Calu3 (cell line): ENCODE results near the gene ARSK. TPM values are rescaled to one million over a fixed set of nuclear protein-coding genes. Genes with fewer than 3 reads are reported as not detected.
A peak's percentile ranks its signal among the peaks of the same experiment; 100 is the strongest.

Experiments used
- BruUV-seq: library from RNA; stranded (reverse); fragments of 400-500 nt; replicated peaks from 2 replicates; lab custom pipeline; 2021; lab: Mats Ljungman, UMichigan
- CTCF ChIA-PET: fragments of 300-600 bp; sonication (Branson Sonifier 250); formaldehyde crosslinking; loops from one replicate; lab custom pipeline; 2022; ENCODE audit warnings: antibody characterized with exemption; lab: Charles Lee
- DNase-seq: peaks from one replicate; pipeline ENCODE4 v3.0.0; 2022
- H3K27ac Mint-ChIP-seq: one replicate; pipeline ENCODE4 v1.8.0; 2022; ENCODE audit warnings: mixed read lengths; ENCODE audit not compliant: unreplicated experiment
- H3K27me3 Mint-ChIP-seq: one replicate; pipeline ENCODE4 v1.8.0; 2022; ENCODE audit warnings: mixed read lengths; ENCODE audit not compliant: unreplicated experiment
- H3K36me3 Mint-ChIP-seq: one replicate; pipeline ENCODE4 v1.8.0; 2022; ENCODE audit warnings: mild to moderate bottlenecking, moderate library complexity, mixed read lengths; ENCODE audit not compliant: insufficient read depth, unreplicated experiment
- H3K4me1 Mint-ChIP-seq: one replicate; pipeline ENCODE4 v1.8.0; 2022; ENCODE audit warnings: mild to moderate bottlenecking, low read depth, mixed read lengths; ENCODE audit not compliant: unreplicated experiment
- H3K4me3 Mint-ChIP-seq: one replicate; pipeline ENCODE4 v1.8.0; 2022; ENCODE audit warnings: mild to moderate bottlenecking, low read depth, moderate library complexity, mixed read lengths; ENCODE audit not compliant: unreplicated experiment
- H3K9me3 Mint-ChIP-seq: one replicate; pipeline ENCODE4 v1.8.0; 2022; ENCODE audit warnings: low read depth, mixed read lengths; ENCODE audit not compliant: unreplicated experiment
- intact Hi-C: fragments of 100-400 bp; cut with micrococcal nuclease; formaldehyde crosslinking; loops from one replicate; pipeline ENCODE4 v1.10.0; 2022; ENCODE audit not compliant: unreplicated experiment
- total RNA-seq: library from RNA; stranded (reverse); gene quantifications from 2 replicates; pipeline ENCODE4 v1.2.3, GENCODE V29; 2022
- TF ChIP-seq, protein P1 (sequence below): fragments of 200-600 bp; IDR thresholded peaks from one replicate; pipeline ENCODE4 v1.8.0; 2022; ENCODE audit warnings: antibody characterized with exemption; ENCODE audit not compliant: unreplicated experiment

ARSK gene
- total RNA-seq, 1 experiment from 2014 or later, result 6.6 TPM

DNA sequence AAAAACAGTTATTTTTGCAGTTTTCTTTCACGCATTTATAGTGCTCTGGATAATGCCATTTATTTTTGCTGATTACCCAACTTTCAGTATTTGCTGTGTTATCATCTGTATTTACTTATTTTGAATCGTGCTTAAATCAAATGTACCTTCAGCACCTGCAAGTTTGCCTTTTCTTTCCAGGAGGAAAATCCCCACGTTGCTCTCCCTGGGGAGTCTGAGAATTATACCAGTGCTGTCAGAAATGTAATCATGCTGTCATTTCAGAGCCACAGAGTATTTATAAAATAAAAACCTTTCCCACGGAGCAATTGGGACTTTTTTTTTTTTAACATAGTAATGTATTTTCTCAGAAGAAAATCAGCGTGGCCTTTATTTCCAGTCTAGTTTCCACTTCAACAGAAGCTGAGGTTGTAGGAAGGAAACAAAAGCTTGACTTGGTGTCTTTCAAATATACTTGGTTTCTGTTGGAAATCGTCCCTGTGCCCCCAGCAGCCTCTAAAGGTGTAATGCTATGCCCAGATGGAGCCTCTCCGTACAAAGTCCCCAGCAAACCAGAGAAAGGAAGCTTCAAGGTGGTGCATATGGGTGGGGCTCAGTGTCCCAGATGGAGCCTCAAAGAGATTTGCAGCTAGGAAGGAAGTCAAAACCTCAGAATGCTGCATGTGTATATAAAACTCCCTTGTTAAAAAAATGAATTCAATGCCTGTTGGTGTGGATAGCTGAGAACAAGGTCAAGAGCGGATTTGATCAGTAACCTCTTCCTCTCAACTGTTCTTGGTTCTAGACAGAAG is 67.1 kb downstream of the ARSK start:
- Mint-ChIP-seq H3K36me3 (peaks cover 10% of the 10 kb centered on the region), H3K4me1 (peaks cover 9% of the 10 kb centered on the region), H3K27ac (no peak overlapping the region), H3K4me3 (peak overlapping the region; percentile 73), H3K9me3 (no peaks in the 10 kb centered on the region), H3K27me3 (peaks cover 35% of the 10 kb centered on the region)
- intact Hi-C loops, result no loop called here
- CTCF ChIA-PET, result interaction anchor here (0.8 kb wide), 1 partner anchor 15 kb away, joined by 3 read pairs; no protein-coding TSS in a partner anchor
- BruUV-seq, result no TSS peak
- TF ChIP-seq, protein P1, sequence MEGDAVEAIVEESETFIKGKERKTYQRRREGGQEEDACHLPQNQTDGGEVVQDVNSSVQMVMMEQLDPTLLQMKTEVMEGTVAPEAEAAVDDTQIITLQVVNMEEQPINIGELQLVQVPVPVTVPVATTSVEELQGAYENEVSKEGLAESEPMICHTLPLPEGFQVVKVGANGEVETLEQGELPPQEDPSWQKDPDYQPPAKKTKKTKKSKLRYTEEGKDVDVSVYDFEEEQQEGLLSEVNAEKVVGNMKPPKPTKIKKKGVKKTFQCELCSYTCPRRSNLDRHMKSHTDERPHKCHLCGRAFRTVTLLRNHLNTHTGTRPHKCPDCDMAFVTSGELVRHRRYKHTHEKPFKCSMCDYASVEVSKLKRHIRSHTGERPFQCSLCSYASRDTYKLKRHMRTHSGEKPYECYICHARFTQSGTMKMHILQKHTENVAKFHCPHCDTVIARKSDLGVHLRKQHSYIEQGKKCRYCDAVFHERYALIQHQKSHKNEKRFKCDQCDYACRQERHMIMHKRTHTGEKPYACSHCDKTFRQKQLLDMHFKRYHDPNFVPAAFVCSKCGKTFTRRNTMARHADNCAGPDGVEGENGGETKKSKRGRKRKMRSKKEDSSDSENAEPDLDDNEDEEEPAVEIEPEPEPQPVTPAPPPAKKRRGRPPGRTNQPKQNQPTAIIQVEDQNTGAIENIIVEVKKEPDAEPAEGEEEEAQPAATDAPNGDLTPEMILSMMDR, result no peak
- no peak for DNase-seq

DNA sequence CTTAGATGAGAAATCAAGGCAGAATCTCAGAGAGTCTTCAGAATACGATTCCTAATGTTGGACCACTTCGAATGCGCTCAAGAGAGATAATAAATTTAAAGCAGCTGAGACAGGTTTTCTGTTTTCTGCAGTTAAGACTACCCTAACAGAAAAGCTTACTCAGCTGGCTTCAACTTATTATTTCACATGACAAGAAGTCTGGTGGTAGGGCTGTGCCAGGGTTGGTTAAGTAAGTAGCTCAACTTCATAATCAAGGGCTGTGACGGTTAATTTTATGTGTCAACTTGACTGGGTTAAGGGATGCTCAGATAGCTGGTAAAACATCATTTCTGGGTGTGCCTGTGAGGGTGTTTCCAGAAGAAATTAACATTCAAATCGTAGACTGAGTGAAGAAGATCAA is 68.8 kb downstream of the ARSK start:
- intact Hi-C loops, result no loop called here
- CTCF ChIA-PET, result interaction anchor here (0.7 to 0.9 kb wide), 2 partner anchors 13 to 42 kb away, joined by 3 to 5 read pairs; no protein-coding TSS in a partner anchor
- peaks cover 35% of the 10 kb centered on the region for H3K27me3 Mint-ChIP-seq
- H3K4me1 Mint-ChIP-seq, result peaks cover 9% of the 10 kb centered on the region
- no TSS peak for BruUV-seq
- H3K27ac Mint-ChIP-seq, result no peak overlapping the region
- no peak for DNase-seq
- H3K36me3 Mint-ChIP-seq, result peaks cover 10% of the 10 kb centered on the region
- TF ChIP-seq, protein P1, result no peak
- H3K4me3 Mint-ChIP-seq, result no peak overlapping the region
- no peaks in the 10 kb centered on the region for H3K9me3 Mint-ChIP-seq

DNA sequence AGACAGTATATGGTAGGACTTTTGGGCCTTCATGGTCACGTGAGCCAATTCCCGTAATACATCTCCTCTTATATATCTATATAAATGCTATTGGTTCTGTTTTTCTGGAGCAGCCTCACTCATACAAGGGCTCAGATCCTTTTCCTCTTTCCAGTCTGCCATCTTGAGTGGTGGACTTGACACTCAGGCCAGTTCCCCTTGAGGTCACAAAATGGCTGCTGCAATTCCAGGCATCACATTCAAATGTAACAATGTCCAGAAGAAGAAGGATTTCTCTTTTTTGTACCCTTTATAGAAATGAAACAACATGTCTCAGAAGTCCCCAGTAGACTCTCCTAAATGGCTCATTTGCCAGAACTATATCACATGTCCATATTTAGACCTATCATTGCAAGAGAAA is 69.5 kb downstream of the ARSK start:
- Mint-ChIP-seq H3K9me3 (no peaks in the 10 kb centered on the region), H3K4me1 (peaks cover 9% of the 10 kb centered on the region), H3K36me3 (peaks cover 10% of the 10 kb centered on the region), H3K27me3 (peaks cover 35% of the 10 kb centered on the region), H3K4me3 (no peak overlapping the region), H3K27ac (no peak overlapping the region)
- intact Hi-C loops, result no loop called here
- DNase-seq, result no peak
- no TSS peak for BruUV-seq
- CTCF ChIA-PET, result no interaction called here
- TF ChIP-seq, protein P1, result no peak

DNA sequence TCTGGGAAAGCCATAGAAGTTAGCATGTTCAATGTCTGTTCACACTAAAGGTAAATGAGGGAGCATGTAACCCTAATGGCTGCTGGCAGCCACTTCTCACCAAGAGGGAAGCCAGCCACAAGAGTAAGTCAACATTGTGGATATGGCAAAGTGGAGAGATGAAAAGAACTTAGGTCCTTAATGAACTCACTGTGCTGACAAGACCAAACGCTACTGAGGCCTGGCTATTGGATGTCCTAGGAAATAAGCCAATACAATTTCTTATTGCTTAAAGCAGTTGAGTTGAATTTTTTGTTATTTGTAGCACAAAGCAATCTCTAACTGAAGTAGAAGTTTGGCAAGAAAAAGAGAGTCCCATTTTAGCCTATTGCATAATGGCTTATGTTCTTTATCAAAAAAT is 71.8 kb downstream of the ARSK start:
- DNase-seq, result no peak
- no peak overlapping the region for H3K4me3 Mint-ChIP-seq
- H3K27ac Mint-ChIP-seq, result no peak overlapping the region
- no peaks in the 10 kb centered on the region for H3K9me3 Mint-ChIP-seq
- H3K4me1 Mint-ChIP-seq, result peaks cover 5% of the 10 kb centered on the region
- intact Hi-C loops, result no loop called here
- no TSS peak for BruUV-seq
- H3K27me3 Mint-ChIP-seq, result peaks cover 30% of the 10 kb centered on the region
- CTCF ChIA-PET, result no interaction called here
- peaks cover 1% of the 10 kb centered on the region for H3K36me3 Mint-ChIP-seq
- TF ChIP-seq, protein P1, result no peak
